Esophagus muscularis mucosa (tissue), 4 donors: Measurements from ENCODE around the gene DSG3.

Experiments
- CTCF ChIP-seq, 3 experiments: fragments of 200-600 bp in 2 of 3; fragments of 450-650 bp in 1 of 3; sonication (generic) in 2 of 3; IDR thresholded peaks; one replicate each; pipeline ENCODE4 v1.5.1; 2017 to 2019; ENCODE audit warnings: antibody characterized with exemption in 3 of 3, mild to moderate bottlenecking in 2 of 3, moderate library complexity in 1 of 3
- EP300 ChIP-seq: sonication (generic); formaldehyde crosslinking; IDR thresholded peaks from one replicate; pipeline ENCODE4 v1.6.1; 2017; ENCODE audit warnings: antibody characterized with exemption
- POLR2AphosphoS5 ChIP-seq, 2 donors: sonication (generic); formaldehyde crosslinking; IDR thresholded peaks; one replicate each; pipeline ENCODE4 v1.6.1; 2017; ENCODE audit warnings: antibody characterized with exemption in 2 of 2

GRCh38 chr18:31500051-31500688 lies 52.6 kb downstream of the DSG3 start:
- no peak for TF ChIP-seq CTCF (IDR thresholded peaks at IDR 0.05)
- no peak for TF ChIP-seq POLR2AphosphoS5 (IDR thresholded peaks at IDR 0.05)
- no peak for TF ChIP-seq EP300
